HK-2 (cell line): ENCODE measurements around the gene TPH2.

Source experiments
- DNase-seq: peaks from one replicate; pipeline ENCODE4 v3.0.0-alpha.2; 2018; ENCODE audit not compliant: unreplicated experiment

Gene TPH2

GRCh38 chr12:71938728-71939385, at the start of gene TPH2:
Gene TPH2, plus strand, starts transcription at chr12:71938845. Its CDS starts 142 bp downstream, at chr12:71938987.
- peak; percentile 71 for DNase-seq

- DNase-seq: no peak
Measured at GRCh38 chr12:71890475-71890874, 48.2 kb upstream of the TPH2 start.

- DNase-seq: no peak
Measured at GRCh38 chr12:71892059-71892458, 46.6 kb upstream of the TPH2 start.

GRCh38 chr12:71896205-71896882, 42.3 kb upstream of the TPH2 start:
- DNase-seq: no peak

DNA sequence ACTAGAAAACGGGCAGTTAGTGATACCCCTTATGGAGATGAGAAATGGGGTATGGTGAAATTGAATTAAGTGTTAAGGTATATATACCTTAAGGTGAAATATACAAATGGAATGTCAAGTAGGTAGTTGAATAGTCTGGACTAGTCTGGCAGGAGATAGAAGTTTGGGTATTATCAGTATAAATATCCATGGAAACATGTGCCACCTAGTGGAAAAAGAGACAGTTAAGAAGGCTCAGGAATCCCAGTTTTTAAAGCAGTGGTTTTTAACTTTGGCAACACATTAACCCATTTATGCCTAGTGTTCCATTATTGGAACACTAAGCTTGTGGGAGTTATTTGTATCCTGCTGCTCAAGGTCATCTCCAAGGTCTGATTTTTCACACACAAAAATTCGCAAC, 38.6 kb upstream of the TPH2 start:
- no peak for DNase-seq

DNA sequence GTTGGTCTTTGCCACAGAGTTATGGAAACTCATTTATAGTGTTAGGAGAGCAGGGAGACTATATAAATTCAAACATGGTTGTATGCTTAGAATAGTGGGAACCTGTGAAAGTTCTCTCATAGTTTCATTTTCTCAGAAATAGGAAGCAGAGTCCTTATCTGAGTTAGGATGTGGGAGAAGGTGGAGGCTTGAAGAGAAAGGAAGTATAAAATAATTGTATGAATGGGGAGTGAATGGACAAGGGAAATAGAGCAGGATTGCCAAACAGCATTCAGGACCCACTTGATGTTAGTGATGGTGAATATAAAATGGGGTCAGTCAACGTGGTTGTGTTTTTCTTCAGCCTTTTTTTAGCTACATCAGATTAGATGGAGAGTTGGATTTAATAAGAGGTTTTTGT, 34.0 kb upstream of the TPH2 start:
- DNase-seq: no peak

DNA sequence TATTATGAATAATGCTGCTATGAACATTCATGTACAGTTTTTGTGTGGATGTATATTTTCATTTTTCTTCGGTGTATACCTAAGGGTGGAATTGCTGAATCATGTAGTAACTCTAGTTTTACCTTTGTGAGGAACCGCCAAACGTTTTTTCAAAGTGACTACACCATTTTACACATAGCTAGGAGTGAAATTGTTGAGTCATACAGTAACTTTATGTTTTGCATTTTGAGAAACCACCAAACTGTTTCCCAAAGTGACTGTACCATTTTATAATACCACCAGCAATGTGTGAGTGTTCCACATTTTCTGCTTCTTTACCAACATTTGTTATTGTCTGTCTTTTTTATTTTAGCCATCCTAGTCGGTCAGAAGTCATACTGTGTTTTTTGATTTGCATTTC, 3.1 kb upstream of the TPH2 start:
- DNase-seq: no peak

DNA sequence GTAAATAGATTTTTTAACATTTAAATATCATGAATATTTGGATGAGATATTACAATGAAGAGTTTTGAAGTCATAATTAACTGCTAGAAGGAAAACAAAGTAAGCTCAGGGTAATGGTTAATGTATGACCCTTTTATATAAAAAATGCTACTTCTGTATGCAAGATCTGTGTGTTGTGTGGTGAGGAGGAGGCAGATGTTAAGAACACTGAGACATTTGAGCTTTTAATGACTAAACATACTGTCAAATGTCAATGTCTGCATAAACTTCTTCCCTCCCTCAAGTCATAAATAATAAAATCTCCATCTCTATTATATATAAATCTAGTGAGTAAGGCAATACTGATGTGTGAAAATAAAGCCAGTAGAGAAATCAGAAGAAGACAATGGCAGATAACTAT, 1.4 kb downstream of the TPH2 start:
- DNase-seq: no peak

GRCh38 chr12:71941174-71941573, 2.5 kb downstream of the TPH2 start:
- DNase-seq: no peak

- no peak for DNase-seq
Measured at GRCh38 chr12:71942259-71942658, 3.6 kb downstream of the TPH2 start.

GRCh38 chr12:71942703-71943102, 4.1 kb downstream of the TPH2 start:
- no peak for DNase-seq

DNA sequence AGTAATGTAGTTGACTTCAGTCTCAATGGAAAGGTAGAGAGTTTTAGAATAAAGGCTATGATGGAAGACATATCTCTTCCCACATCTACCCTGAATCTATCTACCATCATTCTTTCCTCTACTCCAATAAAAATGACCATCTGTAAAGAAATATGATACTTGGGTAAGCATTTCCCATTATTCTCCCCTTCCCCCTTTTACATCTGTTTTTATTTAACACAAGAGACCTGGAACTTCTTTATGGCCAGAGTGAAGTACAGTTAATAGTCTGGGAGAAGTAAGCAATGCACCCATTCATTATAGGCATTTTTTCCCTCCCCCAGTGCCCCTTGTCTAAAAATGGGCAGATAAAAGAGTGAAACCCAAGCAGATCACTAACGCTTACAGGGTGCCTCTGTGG, 6.5 kb downstream of the TPH2 start:
- no peak for DNase-seq

DNA sequence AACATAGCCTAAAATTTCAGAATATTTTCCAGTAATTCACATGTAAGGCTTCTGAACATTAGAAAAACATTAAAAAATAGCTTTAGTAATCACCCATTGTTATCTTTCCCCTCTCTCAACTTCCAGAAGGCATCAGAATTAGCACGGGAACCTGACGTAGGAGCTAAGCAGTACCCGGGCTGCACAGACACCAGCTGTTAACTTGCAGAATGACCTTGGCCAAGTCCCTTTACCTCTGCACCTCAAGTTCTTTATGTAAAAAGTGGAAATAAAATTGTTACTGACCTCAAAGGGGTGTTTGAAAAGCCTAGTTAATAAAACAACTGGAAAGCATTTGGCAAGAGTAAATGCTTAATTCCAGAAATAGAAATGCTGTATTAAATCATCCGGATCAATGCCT, 7.2 kb downstream of the TPH2 start:
- no peak for DNase-seq

DNA sequence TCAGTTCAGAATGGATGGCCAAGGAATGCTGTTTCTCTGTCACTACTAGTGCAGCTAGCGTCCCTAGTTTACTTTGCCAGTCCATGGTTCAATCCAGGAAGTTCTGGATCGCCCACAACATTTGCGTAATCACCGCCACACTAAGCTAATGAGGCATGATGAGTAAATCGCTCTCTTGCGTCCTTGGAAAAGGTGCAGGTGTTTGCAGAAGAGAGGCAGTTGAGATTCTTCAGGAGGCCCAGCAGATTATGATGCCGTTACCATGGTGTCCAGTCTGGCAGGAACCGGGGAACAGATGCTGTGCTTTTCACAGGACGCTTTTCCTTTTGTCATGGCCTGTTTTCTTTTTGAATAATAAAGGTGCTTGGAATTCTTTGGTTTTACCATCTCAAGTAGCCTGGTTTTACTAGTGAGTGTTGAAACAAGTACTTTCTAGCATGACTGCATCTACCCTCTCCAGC, 9.0 kb downstream of the TPH2 start:
- DNase-seq: no peak

DNA sequence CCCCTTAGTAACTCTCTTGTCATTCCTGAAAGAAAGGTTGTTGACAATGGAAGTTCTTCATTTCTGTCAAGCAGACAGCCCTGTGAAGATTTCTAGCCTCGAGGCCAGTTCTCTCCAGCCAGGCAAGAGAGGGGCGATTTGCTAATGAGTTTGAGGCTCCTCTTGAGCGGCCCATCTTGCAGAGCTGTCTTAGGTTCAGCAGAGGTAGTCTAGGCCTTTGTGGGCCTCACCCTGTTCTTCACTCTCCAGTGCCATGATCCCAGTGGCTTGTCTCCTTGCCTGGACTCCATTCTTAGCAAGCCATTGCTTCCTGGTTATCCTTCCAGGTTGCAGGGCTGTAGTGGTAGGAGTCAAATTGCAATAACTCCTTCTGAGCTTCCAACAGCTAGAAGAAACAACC, 9.7 kb downstream of the TPH2 start:
- no peak for DNase-seq

GRCh38 chr12:71949646-71950045, 11.0 kb downstream of the TPH2 start:
- DNase-seq: no peak

DNA sequence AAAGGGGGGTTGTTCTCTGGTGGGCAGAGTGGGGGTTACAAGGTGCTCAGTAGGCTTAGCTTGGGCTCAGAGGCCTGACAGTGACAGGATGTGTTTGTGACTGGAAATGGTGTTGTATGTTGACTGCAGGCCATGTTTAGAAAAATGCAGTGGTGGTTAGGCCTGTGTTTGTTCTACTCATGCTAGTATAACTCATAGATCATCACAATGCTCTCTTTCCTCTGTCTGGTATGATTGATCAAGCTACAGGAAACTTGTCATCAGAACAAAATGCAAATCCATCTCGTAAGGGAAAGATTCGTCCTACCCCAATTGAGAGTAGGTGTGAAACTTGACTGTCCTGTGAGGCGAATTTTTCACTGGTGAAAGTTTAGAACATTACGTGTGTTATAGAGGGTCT, 11.8 kb downstream of the TPH2 start:
- DNase-seq: no peak

GRCh38 chr12:71950819-71951218, 12.2 kb downstream of the TPH2 start:
- DNase-seq: no peak

- DNase-seq: no peak
Measured at GRCh38 chr12:71954083-71954778, 15.6 kb downstream of the TPH2 start.

GRCh38 chr12:71954861-71955260, 16.2 kb downstream of the TPH2 start:
- DNase-seq: no peak

DNA sequence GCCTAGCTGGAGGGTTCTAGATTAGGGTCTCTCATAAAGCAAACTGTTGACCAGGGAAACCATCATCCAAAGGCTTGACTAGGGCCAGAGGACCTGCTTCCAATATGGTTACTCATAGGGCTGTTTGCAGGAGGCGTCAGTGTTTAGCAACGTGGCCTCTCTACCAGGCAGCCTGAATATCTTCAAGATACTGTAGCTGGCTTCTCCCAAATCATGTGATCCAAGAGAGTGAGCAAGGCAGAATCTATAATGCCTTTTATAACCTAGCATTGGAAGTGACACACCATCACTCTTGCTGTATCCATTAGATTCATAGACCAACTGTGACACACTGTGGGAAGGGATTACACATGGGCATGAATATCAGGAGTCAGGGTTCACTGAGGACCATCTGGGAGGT, 17.3 kb downstream of the TPH2 start:
- DNase-seq: no peak

DNA sequence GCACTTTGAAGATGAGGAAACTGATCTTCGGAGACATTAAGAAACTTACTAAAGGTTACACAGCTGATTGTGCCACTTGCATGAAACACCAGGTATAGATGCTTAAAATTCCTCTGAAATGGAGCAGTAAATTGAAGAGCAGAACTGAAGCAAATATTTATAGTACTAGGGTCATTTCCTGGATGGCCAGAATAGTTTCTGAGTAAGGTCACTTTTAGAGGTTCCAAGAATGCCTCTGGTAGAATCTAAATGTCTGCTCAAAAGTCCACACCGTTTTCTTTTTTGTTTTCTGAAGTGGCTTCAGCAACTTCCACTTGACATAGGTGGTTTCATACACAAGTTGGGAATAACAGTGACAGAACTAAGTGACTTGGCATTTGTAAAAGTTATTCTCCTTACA, 19.4 kb downstream of the TPH2 start:
- DNase-seq: no peak

GRCh38 chr12:71958457-71958856, 19.8 kb downstream of the TPH2 start:
- no peak for DNase-seq
